HTR-8/SVneo (cell line): ENCODE data around the gene RALB.
"Not testable (repeated sequence)": the region's sequence is repeated elsewhere in the genome, so short reads cannot be mapped to it uniquely, and the experiment has no call there.

Experiments
- DNase-seq: peaks from one replicate; pipeline ENCODE4 v3.0.0; 2011; ENCODE audit warnings: low spot score, mixed read lengths; ENCODE audit not compliant: insufficient read length
- FAIRE-seq: peaks from 2 replicates; lab custom pipeline; 2011; peaks lifted over from hg19 to GRCh38; lab: Jason Lieb, UNC

Gene RALB

DNA sequence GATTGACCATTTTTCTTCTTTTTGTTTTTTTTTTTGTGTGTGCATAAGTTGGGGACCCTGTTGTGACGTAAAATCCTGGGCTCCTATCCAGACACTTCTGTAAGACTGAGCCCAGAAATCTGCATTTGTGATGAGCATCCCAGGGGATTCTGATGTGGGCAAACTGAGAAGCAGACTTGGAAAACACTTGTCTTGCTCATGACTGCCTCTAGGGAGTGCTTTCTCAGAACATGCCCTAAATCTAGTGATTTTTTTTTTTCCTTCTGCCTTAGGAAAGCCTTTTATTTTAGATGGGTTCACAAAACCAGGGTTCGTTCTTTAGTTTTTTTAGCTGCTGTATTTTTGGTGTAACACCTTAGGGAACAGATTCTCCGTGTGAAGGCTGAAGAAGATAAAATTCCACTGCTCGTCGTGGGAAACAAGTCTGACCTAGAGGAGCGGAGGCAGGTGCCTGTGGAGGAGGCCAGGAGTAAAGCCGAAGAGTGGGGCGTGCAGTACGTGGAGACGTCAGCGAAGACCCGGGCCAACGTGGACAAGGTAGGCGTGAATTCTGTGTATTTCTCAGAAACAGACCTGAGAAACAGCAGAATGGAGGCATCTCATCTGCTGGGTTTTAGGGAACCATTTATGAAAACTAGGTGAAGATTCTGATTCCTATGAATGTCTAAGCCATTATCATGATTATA is 36.7 kb downstream of the RALB start:
- no peak for FAIRE-seq
- no peak for DNase-seq

DNA sequence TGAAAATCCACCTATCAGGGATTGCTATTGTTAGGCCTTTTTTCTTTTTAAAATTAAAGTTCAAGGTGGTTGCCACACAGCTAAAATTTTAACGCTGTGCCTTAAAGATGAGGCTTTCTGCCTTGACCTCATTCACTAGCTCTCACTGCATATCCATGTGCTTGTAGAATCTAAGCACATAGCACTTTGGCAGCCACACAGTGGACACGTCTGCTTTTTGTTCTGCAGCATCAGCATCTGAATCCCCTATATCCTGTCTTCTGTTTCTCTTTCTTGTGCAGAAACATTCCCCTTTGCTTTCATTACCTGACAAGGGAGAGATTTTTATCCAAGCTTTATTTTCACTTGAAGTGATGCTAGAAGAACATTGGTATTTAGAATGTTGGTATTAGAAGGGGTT is 38.1 kb downstream of the RALB start:
- FAIRE-seq = no peak
- no peak for DNase-seq

DNA sequence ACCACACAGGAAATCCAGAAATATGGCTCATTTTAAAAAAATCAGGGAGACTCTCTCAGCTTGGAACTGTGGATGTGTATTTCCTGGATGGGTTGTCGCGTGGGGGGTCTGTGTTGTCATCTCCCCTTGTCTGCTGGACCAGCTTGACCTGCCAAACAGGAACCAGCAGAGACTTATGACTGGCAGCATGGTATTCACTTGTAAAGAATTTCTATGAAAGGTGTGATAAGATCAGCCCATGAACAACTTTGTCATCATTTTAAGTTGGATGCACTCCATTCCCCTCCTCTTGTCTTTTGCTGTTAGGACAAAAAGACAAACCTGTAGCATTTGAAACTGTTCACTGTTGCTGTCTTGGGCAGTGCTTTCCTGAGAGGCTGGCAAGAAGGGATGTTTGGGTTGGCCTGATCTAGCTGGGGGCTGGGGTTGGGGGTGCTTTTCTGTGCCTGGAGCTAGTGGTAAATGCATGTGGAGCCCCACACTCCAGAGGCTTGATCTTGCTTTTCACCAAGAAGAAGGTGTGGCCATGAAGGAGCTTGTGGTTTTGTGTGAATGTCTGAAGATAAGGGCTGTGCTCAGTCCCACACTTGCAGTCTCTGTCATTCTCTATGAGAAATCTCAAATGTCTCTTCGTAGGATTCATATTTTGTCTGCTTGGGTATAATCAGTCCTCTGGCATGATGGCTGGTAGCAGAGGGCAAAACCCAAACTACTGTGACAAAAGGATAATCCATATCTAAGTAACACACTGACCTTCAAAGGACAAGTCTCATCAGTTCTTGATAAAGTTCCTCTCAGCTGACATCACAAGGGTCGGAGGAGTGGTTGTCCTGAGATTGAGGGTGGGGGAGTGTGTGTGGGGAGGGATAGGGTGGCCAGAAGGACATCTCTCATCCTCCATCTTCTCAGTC is 39.0 kb downstream of the RALB start:
- FAIRE-seq (no peak), DNase-seq (no peak)

DNA sequence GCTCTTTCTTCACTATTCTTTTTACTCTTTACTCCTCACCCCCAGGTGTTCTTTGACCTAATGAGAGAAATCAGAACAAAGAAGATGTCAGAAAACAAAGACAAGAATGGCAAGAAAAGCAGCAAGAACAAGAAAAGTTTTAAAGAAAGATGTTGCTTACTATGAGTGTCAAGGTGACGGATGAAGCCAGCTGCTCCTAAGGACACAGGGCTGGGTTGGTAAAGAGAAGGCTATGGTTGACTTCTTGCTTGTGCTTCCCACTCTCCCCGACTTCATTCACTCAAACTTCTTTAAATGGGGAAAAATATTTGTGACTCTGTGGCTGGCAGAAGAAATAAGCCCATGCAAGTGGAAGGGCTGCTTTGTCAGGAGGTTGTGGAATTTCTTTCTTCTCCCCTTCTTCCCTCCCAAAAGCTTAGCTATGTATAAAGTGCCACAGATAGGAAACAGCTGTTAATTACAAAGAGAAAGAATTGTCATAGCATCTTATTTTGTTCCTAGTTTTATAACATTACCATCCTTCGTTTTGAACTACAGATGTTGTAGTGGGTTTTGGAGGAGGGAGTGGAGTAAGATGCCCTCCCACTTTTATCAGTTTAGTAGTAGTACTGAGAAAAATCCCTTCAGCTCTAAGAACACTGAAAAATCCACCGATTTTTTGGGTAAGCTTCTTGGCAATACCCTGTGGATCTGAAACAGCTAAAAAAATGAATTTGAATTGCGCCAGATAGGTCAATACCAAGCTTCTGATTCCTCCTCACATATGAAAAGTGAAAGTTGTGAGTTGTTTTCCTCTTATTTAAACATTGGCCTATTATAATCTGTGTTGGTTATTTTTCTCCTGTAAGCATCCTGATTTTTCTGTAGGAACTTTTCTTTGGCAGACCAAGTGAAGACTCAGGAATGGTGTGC is 40.7 kb downstream of the RALB start:
- no peak for DNase-seq
- FAIRE-seq = no peak

DNA sequence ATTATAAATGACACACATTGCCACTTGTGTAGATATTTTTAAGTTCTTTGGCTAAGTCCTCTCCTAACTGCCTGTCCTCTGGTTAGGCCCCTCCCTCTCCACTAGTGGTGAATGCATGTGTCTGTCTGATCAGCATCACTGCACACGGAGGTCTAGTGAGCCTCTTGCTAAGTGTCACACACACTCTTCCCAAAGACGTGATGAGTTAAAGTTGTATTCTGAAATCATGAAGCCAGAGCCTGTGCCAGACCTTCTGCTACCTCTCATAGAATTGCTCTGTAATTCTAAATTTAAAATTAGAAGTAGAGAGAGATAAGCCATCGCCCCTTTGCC is 41.3 kb downstream of the RALB start:
- no peak for FAIRE-seq

DNA sequence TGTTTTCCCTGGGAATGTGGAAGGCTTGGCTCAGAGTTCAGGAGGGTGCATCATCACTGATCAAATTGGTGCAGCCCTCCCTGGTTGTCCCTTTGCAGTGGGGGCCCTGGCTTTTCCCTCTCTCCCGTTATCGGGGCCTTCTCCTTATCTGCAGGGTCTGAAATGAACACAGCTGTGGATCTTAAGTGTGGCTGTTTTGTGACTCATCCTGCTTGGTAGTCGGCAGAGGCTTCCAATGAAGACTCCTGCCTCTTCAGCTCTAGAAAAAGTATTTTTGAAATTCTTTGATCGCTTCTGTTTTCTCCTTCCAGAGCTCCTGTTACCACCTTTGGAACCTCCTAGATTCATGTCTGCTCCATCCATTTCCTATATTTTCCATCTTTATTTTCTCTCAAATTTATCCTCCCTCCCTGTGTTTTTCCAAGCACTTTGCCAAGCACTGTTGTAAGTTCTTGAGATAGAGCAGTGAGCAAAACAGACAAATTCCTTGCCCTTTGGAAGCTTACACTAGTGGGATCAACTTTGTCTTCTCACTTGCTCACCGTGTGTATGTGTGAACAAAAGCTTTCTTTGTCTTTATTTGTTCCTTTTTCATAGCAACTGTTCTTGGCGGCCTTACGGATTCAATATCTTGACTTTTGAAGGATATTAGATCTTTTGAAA is 45.7 kb downstream of the RALB start:
- FAIRE-seq (no peak), DNase-seq (no peak)

More for the DNA sequence above, 41.3 kb downstream of the RALB start:
- DNase-seq = no peak

DNA sequence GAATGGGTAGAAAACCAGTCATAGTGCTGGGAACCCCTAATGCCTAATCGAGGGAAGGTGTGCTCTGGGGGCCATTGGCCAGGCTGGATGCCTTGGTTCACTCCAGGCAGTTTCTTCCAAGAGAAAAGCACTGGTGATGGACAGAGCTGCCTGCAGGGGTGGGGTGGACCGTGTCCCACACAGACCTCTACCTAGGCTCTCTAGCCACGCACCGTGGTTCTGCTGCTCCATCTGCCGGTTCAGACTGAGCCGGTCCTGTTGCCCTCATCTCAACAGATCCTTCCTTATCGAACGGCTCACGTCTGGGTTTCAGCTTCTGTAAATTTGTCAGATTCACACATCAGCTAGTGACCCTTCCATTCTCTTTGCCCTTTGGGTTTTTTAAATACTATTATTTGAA is 46.4 kb downstream of the RALB start:
- DNase-seq = no peak
- FAIRE-seq = no peak

DNA sequence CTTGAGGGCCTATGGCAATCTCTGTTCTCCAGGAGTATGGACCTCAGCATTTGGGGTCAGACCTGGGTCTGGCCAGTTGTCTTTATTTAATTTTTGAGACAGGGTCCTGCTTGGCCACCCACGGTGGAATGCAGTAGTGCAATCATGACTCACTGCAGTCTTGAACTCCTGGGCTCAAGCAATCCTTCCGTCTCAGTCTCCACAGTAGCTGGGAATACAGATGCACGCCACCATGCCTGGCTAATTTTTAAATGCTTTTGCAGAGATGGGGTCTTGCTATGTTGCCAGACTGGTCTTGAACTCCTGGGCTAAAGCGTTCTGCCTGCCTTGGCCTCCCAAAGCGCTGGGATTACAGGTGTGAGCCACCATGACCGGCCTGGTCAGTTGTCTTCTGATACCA is 46.9 kb downstream of the RALB start:
- no peak for FAIRE-seq
- DNase-seq = no peak

DNA sequence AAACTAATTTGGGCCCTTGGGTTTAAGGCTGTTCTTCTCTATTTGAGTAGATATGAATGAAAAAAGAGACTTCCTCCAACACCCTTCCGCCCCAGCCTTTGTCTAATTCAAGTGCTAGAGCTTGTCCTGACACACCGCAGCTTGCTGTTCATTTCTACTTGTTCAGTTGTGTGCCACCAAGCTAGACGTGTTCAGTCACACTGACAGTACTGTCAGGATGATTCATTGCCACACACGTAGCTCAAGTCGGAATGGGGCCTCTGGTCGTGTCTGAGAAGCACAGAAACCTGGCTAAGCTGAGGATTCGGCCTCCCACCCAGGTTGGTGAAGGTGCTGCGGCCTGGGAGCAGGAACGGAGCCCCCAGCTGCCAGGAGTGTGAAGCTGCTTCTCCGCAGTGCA is 47.7 kb downstream of the RALB start:
- DNase-seq (no peak), FAIRE-seq (no peak)

DNA sequence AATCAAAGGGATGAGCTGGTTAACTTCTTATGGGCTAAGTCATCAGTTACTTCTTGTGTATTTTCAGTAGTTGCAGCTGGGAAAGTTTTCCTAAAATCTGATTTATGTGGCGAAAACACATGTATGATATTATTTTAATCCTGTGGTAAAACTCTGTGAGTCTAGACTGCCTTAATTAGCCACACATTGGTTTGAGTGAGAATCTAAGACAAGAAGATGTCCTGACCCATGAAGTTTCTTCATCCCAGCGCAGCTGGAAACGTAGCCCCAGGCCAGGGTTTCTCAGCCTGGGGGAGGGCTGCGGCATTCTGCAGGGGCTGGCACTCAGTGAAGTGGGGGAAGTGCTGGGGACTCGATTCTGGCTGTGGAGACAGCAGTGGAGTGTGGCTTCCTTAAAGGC is 48.6 kb downstream of the RALB start:
- FAIRE-seq = no peak
- no peak for DNase-seq

DNA sequence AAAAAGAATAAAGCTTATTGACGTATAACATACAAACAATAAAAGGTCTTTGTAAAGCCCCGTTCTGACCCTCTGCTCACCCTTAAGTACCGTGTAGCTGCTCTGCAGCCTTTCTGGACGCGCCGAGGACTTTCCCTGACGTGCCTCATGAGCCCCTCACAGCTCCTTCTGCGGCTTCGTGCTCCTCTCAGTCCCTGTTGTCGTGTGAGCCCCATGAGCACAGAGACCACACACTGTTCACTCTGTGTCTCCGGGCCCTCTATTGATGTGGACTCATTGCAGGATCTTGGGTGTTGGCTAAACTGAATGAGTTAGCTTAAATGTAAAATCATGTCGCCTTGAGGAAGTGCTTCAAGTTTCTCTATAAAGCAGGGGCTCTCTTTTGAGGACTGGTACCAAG is 49.6 kb downstream of the RALB start:
- DNase-seq = no peak
- FAIRE-seq = no peak

DNA sequence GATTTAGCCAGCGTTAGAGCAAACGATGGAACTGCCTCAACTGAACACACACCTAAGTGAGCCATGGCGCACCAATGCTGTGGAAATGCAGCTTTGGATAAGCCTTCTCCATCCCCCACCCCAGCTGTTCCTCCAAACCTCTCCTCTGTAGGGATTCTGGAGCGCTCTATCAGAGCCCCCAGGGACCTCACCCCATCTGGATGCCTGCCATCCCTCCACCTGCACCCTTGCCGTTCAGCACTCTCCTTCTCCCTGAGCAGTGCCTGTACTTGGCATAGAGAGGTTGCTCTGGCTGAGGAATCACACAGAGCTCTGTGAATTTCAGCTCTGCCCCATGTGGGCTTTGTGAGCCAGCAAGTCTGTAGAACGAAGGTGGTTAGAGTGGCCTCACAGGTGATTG is 50.5 kb downstream of the RALB start:
- FAIRE-seq (no peak), DNase-seq (no peak)

DNA sequence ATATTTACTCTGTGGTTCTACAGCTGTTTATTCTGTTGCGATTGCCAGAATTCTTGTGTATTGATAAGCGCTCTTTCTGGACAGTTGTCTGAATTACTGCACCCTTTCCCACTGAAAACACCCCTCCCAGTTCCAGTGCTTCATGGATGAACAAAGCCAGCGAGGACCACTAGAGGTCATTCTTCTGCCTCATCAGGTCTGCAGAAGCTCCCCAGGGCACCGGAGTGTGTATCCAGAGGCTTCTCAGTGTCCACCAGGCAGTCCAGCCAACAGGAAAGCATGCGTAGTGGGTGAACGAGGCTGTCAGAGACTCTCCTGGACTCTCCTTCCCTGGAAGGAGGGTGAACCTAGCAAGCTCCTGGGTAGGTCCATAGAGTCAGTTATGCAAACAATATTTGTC is 52.6 kb downstream of the RALB start:
- DNase-seq = no peak
- FAIRE-seq = no peak

DNA sequence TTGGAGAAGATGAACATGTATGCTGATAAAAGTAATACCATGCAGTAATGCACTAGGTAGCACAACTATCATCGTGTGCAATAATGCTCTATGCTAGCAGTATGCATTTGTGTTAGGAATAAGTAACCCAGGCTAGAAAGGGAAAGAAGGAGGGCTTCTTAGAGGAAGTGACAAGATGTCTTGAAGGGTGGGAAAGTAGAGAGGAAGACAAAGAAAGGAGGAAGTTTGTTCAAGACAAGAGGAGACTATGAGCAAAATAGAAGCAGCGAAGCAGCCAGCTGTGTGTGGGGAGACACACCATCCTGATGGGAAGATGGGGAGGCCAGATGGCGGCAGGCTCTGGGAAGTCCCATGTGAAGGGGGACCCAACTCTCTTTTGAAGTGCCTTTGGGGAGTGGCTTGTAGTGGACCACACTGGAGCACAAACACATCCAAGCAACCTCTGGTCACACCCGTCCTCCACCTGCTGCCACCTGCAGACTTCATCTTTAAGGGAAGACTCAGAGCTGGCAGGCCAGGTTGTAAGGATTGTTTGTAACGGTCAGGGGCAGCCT is 53.4 kb downstream of the RALB start:
- FAIRE-seq = no peak

DNA sequence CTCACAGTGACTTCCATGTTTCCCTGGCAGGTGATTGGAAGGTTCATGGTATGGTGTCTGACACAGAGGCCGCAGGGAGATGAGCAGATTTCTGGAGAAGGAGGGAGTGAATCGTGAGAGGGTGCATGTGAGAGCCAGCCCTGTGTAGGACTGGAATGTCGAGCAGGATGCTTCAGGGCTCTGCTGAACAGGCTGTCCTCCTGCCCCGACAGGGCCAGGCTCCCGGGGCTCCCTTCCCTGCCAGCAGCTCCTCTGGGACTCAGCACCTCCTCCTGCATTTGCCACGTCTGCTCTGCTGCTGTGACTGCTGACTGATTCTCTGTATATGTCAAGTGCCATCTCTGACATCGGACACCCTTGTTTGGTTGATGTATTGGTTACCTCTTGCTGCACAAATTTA is 54.8 kb downstream of the RALB start:
- FAIRE-seq = no peak

More for the DNA sequence above, 53.4 kb downstream of the RALB start:
- DNase-seq = no peak

DNA sequence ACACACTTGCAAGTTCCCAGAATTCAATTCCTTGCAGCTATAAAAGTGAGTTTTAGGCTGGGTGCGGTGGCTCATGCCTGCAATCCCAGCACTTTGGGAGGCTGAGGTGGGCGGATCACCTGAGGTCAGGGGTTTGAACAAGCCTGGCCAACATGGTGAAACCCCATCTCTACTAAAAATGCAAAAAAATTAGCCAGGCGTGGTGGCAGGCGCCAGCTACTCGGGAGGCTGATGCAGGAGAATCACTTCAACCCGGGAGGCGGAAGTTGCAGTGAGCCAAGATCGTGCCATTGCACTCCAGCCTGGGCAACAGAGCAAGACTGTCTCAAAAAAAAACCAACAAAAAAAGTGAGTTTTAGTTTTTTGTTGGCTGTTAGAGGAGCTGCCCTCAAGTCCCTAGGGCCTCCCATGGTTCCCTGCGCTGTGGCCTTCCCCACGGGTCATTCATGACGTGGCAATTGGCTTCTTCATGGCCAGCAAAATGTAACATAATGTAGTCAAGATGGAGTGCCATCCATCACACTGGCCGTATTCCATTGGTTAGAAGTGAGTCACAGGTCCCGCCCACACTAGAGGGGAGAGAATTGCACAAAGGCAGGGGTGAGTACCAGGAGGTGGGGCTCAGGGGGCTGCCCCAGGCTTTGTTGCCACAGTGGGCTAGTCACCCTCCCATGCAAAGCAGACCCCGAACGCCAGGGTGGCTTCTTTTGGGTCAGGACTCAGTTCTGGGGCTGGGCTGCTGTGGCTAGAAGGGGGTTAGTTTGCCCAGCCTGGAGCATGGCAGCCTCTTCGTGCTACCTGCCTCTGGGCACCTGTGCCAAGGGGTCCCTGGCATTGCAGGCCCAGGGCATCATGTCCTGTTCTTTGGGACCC is 55.6 kb downstream of the RALB start:
- no peak for DNase-seq
- FAIRE-seq = no peak

More for the DNA sequence above, 54.8 kb downstream of the RALB start:
- no peak for DNase-seq

DNA sequence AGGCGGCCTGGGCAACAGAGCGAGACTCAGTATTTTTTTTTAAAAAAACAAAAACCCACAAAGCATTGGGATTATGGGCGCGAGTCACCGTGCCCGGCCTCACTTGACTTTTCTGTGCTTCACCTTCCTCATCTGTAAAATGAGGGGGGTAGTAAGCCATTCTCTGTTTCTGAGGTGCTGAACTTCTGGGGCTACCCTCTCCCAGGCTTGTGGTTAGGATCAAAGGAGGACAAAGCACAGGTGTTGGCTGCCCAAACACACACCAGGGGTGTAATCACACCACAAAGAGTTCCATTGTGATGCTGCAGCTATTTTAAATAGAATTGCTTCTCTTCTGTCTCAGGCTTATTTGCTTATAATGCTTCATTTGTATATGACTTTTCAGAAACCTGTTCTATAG is 57.5 kb downstream of the RALB start:
- no peak for DNase-seq
- FAIRE-seq = no peak

DNA sequence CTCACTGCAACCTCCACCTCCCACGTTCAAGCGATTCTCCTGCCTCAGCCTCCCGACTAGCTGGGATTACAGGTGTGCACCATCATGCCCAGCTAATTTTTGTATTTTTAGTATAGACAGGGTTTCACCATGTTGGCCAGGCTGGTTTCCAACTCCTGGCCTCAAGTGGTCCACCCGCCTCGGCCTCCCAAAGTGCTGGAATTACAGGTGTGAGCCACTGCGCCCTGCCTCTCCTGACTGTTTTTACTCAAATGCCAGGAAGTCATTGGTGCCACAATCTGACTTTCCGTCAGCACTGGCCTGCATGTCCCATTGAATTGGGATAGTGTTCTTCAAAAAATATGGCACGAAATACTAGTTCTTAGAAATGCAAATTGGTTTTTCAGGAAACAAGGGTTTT is 58.2 kb downstream of the RALB start:
- not testable (repeated sequence) for DNase-seq, FAIRE-seq

DNA sequence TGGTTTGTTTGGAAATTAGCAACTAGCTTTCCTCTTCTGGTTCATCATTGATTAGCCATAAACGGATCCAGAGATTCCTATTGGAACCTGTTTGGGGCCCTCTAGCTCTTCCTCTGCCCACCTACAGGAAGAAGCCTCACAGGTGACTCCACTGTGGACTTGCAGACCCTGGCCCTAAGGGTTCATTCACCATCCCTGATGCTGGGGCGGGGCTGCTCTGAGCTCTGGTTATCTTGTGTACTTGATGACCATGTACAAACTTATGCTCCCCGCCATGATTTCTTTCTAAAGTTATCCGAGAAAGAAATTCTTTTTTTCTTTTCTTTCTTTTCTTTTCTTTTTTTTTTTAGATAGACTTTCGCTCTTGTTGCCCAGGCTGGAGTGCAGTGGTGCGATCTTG is 59.4 kb downstream of the RALB start:
- no peak for FAIRE-seq

More for the DNA sequence above, 59.4 kb downstream of the RALB start:
- no peak for DNase-seq
